Trophoblast cell (in vitro differentiated cells and primary cell): ENCODE data around the gene ZFP62. TPM values are rescaled to one million over a fixed set of nuclear protein-coding genes. Genes with fewer than 3 reads are reported as not detected.

Experiments
- DNase-seq, 2 donors: peaks; one replicate each; pipeline ENCODE4 v3.0.0-alpha.2; 2016
- H2AFZ ChIP-seq: 2 replicates; pipeline ENCODE4 v1.6.1; 2013; ENCODE audit warnings: low read length, moderate library complexity, mild to moderate bottlenecking; ENCODE audit not compliant: insufficient read depth, poor library complexity
- H2AK5ac ChIP-seq: 2 replicates; pipeline ENCODE4 v1.6.1; 2013; ENCODE audit warnings: mild to moderate bottlenecking, low read length
- H2BK120ac ChIP-seq: 2 replicates; pipeline ENCODE4 v1.6.1; 2013; ENCODE audit warnings: low read length, mild to moderate bottlenecking, moderate library complexity; ENCODE audit not compliant: insufficient read depth, poor library complexity
- H2BK12ac ChIP-seq: 2 replicates; pipeline ENCODE4 v1.6.1; 2013; ENCODE audit warnings: mild to moderate bottlenecking, low read length, moderate library complexity
- H2BK5ac ChIP-seq: 2 replicates; pipeline ENCODE4 v1.6.1; 2013; ENCODE audit warnings: low read length, low read depth, moderate library complexity, mild to moderate bottlenecking; ENCODE audit not compliant: poor library complexity
- H3K14ac ChIP-seq: 2 replicates; pipeline ENCODE4 v1.6.1; 2013; ENCODE audit warnings: mild to moderate bottlenecking, low read length
- H3K18ac ChIP-seq: 2 replicates; pipeline ENCODE4 v1.6.1; 2013; ENCODE audit warnings: mild to moderate bottlenecking, low read length
- H3K23ac ChIP-seq: 2 replicates; pipeline ENCODE4 v1.6.1; 2013; ENCODE audit warnings: low read length
- H3K27ac ChIP-seq: 2 replicates; pipeline ENCODE4 v1.5.1; 2013; ENCODE audit warnings: low read depth, mild to moderate bottlenecking, inconsistent platforms, low read length, moderate library complexity
- H3K27me3 ChIP-seq: 2 replicates; pipeline ENCODE4 v1.6.1; 2013; ENCODE audit warnings: inconsistent platforms, mild to moderate bottlenecking, low read length, moderate library complexity; ENCODE audit not compliant: insufficient read depth
- H3K36me3 ChIP-seq, 2 experiments: 1 replicate in 1 of 2; 2 replicates in 1 of 2; pipeline ENCODE4 v1.6.1; 2013; ENCODE audit warnings: low read length in 2 of 2, mild to moderate bottlenecking in 2 of 2, moderate library complexity in 1 of 2; ENCODE audit not compliant: insufficient read depth in 2 of 2, control insufficient read depth in 1 of 2
- H3K4ac ChIP-seq: 2 replicates; pipeline ENCODE4 v1.6.1; 2013; ENCODE audit warnings: low read depth, mild to moderate bottlenecking, low read length, moderate library complexity
- H3K4me1 ChIP-seq, 2 experiments: 1 replicate in 1 of 2; 2 replicates in 1 of 2; pipeline ENCODE4 v1.6.1; 2013; ENCODE audit warnings: low read length in 2 of 2, mild to moderate bottlenecking in 2 of 2, moderate library complexity in 1 of 2; ENCODE audit not compliant: insufficient read depth in 2 of 2, control insufficient read depth in 1 of 2
- H3K4me2 ChIP-seq: 2 replicates; pipeline ENCODE4 v1.6.1; 2013; ENCODE audit warnings: inconsistent platforms, mild to moderate bottlenecking, low read length, moderate library complexity
- H3K4me3 ChIP-seq: 2 replicates; pipeline ENCODE4 v1.5.1; 2013; ENCODE audit warnings: mild to moderate bottlenecking, low read depth, low read length, inconsistent platforms
- H3K79me1 ChIP-seq: one replicate; pipeline ENCODE4 v1.6.1; 2013; ENCODE audit warnings: low read length
- H3K79me2 ChIP-seq: 2 replicates; pipeline ENCODE4 v1.6.1; 2013; ENCODE audit warnings: low read length, mild to moderate bottlenecking; ENCODE audit not compliant: control insufficient read depth, insufficient read depth, poor library complexity
- H3K9ac ChIP-seq: 2 replicates; pipeline ENCODE4 v1.6.1; 2013; ENCODE audit warnings: mild to moderate bottlenecking, low read length
- H3K9me3 ChIP-seq: 2 replicates; pipeline ENCODE4 v1.6.1; 2013; ENCODE audit warnings: low read depth, mild to moderate bottlenecking, control low read depth, inconsistent platforms, low read length; ENCODE audit not compliant: insufficient read depth
- H4K12ac ChIP-seq: 2 replicates; pipeline ENCODE4 v1.6.1; 2013; ENCODE audit warnings: low read depth, mild to moderate bottlenecking, low read length, moderate library complexity
- H4K8ac ChIP-seq: 2 replicates; pipeline ENCODE4 v1.6.1; 2013; ENCODE audit warnings: low read depth, mild to moderate bottlenecking, low read length, moderate library complexity
- H4K91ac ChIP-seq: one replicate; pipeline ENCODE4 v1.6.1; 2013; ENCODE audit warnings: low read depth, mild to moderate bottlenecking, low read length, moderate library complexity
- WGBS: extraction: QIAGEN DNeasy Blood & Tissue Kit; methylation state at CpG from one replicate; pipeline ENCODE4 v1.1.7; 2013; ENCODE audit warnings: missing lambda C conversion rate; ENCODE audit not compliant: insufficient read length, insufficient coverage; ENCODE audit errors: extremely low coverage; 5-methylcytosine and 5-hydroxymethylcytosine counted together
- polyA plus RNA-seq: library from polyadenylated mRNA; stranded (reverse); fragments of 200-250 nt; gene quantifications from 2 replicates; pipeline ENCODE4 v1.2.3, GENCODE V29; 2013

The ZFP62 gene
- 22.6 and 23.8 TPM in 2 replicates for polyA plus RNA-seq

DNA sequence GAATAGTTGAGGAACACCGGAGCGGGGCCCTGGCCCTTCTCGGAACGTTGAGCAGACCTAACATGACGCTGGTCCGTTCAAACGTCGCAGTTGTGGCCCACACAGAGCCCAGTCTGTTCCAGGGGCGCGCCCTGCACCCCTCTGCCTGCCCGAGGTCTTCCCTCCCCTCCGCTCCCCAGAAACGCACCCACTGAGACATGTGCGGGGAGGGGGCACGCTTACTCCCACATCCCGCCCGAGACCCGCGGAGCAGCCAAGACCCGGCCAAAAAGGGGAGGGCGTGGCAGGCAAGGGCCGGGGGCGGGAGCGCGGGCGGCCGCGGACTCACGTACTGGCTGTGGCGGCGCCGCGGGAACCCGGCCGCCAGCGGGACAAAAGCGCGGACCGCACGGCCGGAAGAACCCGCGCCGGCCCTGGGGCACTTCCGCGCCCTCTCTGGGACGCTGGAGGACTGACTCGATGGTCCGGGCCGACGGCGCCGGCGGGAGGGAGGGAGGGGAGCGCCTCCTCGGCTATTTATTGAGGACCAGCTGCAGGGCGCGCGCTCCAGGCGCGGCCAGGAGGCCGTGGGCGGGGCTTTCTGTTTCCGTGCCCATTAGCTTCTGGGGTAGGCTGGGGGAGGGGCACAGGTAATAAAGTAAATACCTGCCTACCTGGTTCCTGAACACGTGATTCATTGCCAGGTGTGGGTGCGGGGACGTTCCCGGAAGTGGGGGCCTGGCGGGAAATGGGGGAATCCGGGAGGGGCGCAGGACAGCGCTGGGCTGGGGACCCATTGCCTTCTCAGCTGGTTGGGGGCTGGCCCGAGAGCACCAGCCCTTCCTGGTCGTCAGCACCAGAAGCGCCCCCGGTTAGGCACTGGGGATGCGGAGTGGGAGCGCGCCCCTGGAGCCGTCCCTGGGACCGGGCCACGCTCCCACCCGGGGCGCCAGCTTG, at the start of gene ZFP62:
Gene ZFP62 (minus strand): TSS at position 390 of the 936 bp plus-strand sequence. CDS start 57 bp downstream, at position 333.
- Histone ChIP-seq H3K79me1 (peaks cover 9% of the 10 kb centered on the region), H3K36me3 (peaks cover 0 to 3% of the 10 kb centered on the region in 2 experiments), H4K91ac (peak within 1 kb of the TSS; percentile 99), H4K12ac (peak within 1 kb of the TSS; percentile 100), H3K27me3 (no peaks in the 10 kb centered on the region), H2BK5ac (peak within 1 kb of the TSS; percentile 79), H3K4me2 (peak within 1 kb of the TSS; percentile 88), H3K4me1 (no peaks in the 10 kb centered on the region), H2AK5ac (peak within 1 kb of the TSS; percentile 100), H4K8ac (peak within 1 kb of the TSS; percentile 100), H3K4me3 (peak within 1 kb of the TSS; percentile 97), H3K79me2 (peaks cover 6% of the 10 kb centered on the region), H2AFZ (peak within 1 kb of the TSS; percentile 100), H3K4ac (peak within 1 kb of the TSS; percentile 100), H3K14ac (peak within 1 kb of the TSS; percentile 100), H2BK12ac (peak within 1 kb of the TSS; percentile 77), H3K9me3 (no peaks in the 10 kb centered on the region), H3K9ac (peak within 1 kb of the TSS; percentile 99), H3K27ac (peak within 1 kb of the TSS; percentile 93), H3K18ac (peak within 1 kb of the TSS; percentile 100), H2BK120ac (peak within 1 kb of the TSS; percentile 99), H3K23ac (no peak within 1 kb of the TSS)
- peak; percentile 91 to 96 for DNase-seq
- WGBS: no CpG with 5 or more reads among the region's 84 CpGs

DNA sequence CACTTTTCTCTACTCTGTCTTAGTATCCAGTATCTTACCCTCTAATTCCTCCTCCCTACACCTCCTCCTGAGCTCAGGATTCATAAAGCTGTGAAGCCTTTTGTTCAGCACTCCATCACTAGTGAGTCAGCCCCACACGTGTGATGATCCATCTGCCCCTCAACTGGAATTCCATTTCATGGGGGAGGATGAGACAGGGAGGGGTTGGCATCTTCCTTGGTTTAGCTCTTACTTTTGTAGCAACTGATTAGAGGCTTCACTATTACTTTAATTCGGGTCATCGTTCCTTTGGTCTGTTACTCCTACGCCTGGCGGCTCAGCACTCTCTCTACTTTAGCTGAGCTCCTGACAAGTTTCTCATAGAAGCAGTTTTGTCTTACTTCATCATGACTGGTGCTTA, 49.7 kb upstream of the ZFP62 start:
- no peak overlapping the region for H3K4me3 ChIP-seq
- WGBS: no CpG with 5 or more reads among the region's 5 CpGs
- no peak overlapping the region for H2AFZ ChIP-seq
- DNase-seq: no peak
- no peak overlapping the region for H3K14ac ChIP-seq
- H4K91ac ChIP-seq: no peak overlapping the region
- H3K9me3 ChIP-seq: no peaks in the 10 kb centered on the region
- H3K9ac ChIP-seq: no peak overlapping the region
- H3K36me3 ChIP-seq: no peaks in the 10 kb centered on the region
- H2BK5ac ChIP-seq: no peak overlapping the region
- no peak overlapping the region for H3K18ac ChIP-seq
- no peaks in the 10 kb centered on the region for H3K79me2 ChIP-seq
- H3K27me3 ChIP-seq: no peaks in the 10 kb centered on the region
- no peaks in the 10 kb centered on the region for H3K79me1 ChIP-seq
- no peak overlapping the region for H4K12ac ChIP-seq
- no peak overlapping the region for H3K4me2 ChIP-seq
- no peak overlapping the region for H3K4ac ChIP-seq
- no peak overlapping the region for H2AK5ac ChIP-seq
- no peak overlapping the region for H2BK12ac ChIP-seq
- peaks cover 8 to 9% of the 10 kb centered on the region in 2 experiments for H3K4me1 ChIP-seq
- no peak overlapping the region for H4K8ac ChIP-seq
- H2BK120ac ChIP-seq: no peak overlapping the region
- H3K27ac ChIP-seq: no peak overlapping the region
- H3K23ac ChIP-seq: no peak overlapping the region

DNA sequence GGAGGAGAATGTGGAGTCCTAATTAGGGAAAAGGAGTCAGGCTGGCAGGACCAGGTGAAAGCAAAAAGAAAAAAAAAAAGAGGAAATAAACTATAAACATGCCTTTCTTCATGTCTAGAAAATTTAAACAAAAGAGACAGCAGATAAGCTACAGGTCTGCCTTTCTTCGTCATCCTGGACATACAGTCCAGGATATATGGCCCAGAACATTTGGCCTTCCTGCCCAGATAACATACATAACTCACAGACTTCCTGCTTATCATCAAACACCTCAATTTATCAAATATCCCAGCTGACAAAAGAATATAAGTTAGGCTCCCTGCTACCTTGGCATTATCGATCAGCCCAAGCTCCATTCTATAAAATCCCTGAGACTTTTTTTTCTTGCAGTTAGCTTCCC, 49.1 kb upstream of the ZFP62 start:
- no peak overlapping the region for H3K27ac ChIP-seq
- H3K14ac ChIP-seq: no peak overlapping the region
- no peak overlapping the region for H3K4me3 ChIP-seq
- H2BK5ac ChIP-seq: no peak overlapping the region
- H3K79me1 ChIP-seq: no peaks in the 10 kb centered on the region
- H3K36me3 ChIP-seq: no peaks in the 10 kb centered on the region
- no peak overlapping the region for H4K8ac ChIP-seq
- no peak for DNase-seq
- H3K27me3 ChIP-seq: no peaks in the 10 kb centered on the region
- peaks cover 7 to 8% of the 10 kb centered on the region in 2 experiments for H3K4me1 ChIP-seq
- H3K4me2 ChIP-seq: no peak overlapping the region
- H2BK120ac ChIP-seq: no peak overlapping the region
- no peak overlapping the region for H3K9ac ChIP-seq
- no peak overlapping the region for H2AFZ ChIP-seq
- H3K9me3 ChIP-seq: no peaks in the 10 kb centered on the region
- H2BK12ac ChIP-seq: no peak overlapping the region
- H4K91ac ChIP-seq: no peak overlapping the region
- no peaks in the 10 kb centered on the region for H3K79me2 ChIP-seq
- no peak overlapping the region for H3K23ac ChIP-seq
- no peak overlapping the region for H2AK5ac ChIP-seq
- no peak overlapping the region for H3K4ac ChIP-seq
- H4K12ac ChIP-seq: no peak overlapping the region
- WGBS: no CpG with 5 or more reads among the region's 2 CpGs
- H3K18ac ChIP-seq: no peak overlapping the region

DNA sequence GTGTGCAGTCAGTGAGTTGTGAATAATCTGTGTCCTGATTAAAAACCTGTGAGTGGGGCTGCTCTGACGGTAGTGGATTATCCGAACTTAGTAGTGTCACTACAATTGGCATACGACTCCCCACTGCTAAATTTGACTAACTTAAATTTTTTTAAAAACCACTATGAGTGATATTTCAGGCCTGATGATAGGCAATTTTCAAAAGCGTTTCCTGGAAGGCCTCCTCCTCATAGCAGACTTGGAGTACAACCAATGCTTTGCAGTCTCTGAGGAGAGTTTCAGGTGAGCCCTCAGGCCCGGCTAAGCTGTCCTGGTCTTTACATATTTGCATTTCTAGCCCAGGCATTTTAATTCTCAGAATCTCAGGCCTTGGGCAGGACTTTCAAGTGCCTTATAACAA, 48.7 kb upstream of the ZFP62 start:
- H3K79me2 ChIP-seq: no peaks in the 10 kb centered on the region
- H4K91ac ChIP-seq: no peak overlapping the region
- H3K18ac ChIP-seq: no peak overlapping the region
- H3K4me3 ChIP-seq: no peak overlapping the region
- H3K4me2 ChIP-seq: no peak overlapping the region
- H2BK120ac ChIP-seq: no peak overlapping the region
- H3K4ac ChIP-seq: no peak overlapping the region
- no peaks in the 10 kb centered on the region for H3K79me1 ChIP-seq
- H2BK12ac ChIP-seq: no peak overlapping the region
- H3K9me3 ChIP-seq: no peaks in the 10 kb centered on the region
- no peak overlapping the region for H3K9ac ChIP-seq
- no peak overlapping the region for H2AK5ac ChIP-seq
- peaks cover 5% of the 10 kb centered on the region in 2 experiments for H3K4me1 ChIP-seq
- H3K23ac ChIP-seq: no peak overlapping the region
- no peak overlapping the region for H3K27ac ChIP-seq
- DNase-seq: no peak
- WGBS: no CpG with 5 or more reads among the region's 5 CpGs
- no peak overlapping the region for H4K8ac ChIP-seq
- H2AFZ ChIP-seq: no peak overlapping the region
- H4K12ac ChIP-seq: no peak overlapping the region
- no peaks in the 10 kb centered on the region for H3K36me3 ChIP-seq
- H3K14ac ChIP-seq: no peak overlapping the region
- H3K27me3 ChIP-seq: no peaks in the 10 kb centered on the region
- no peak overlapping the region for H2BK5ac ChIP-seq
